Measurements from ENCODE around the gene SLC22A17.

DNA sequence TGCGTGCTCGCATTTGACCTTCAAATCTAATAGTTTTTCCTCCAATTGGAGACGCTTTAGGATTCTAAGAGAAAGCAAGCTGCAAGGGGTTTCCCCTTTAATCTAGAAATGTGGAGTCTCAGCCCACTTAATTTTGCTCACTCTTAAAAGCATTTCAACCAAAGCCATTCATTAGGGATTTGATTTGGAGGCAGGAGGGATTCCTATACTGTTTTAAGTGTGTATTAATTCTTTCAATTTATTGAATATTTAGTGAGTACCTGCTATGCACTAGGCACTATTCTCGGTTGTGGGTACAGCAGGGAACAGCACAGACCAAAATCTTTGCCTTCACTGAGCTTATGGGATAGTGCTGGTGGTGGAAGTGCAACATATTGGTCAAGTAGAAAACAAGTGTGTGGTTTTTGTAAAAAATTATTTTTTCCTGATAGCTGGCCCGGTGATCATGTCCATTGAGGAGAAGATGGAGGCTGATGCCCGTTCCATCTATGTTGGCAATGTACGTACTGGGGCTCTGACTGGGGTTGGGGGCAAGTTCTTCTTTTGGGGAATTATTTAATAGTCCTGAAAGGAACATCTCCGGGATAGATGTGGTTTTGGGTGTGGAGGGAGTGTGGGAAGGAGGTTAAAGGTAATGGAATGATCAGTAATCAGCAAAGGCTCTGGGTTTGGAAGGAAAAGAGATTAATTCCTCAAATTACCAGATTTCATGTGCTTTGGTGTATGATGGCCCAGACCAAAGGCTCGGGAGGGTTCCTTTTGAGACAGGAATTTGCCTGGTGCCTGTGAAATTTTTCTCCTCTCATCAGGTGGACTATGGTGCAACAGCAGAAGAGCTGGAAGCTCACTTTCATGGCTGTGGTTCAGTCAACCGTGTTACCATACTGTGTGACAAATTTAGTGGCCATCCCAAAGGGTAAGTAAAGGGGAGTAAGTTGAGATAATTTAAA is 29.8 kb downstream of the SLC22A17 start:
- TF ChIP-seq CTCF (IDR thresholded peaks at IDR 0.05) (no peak), POLR2A (IDR thresholded peaks at IDR 0.05) (no peak)

All from ovary (tissue), 3 donors.